Measurements from ENCODE around the gene EIF4G3.

EIF4G3 gene

GRCh38 chr1:21048462-21048861, 128.2 kb downstream of the EIF4G3 start:
- Histone ChIP-seq H3K4me1 (ENCODE audit: low read length) (no peaks in the 10 kb centered on the region), H3K36me3 (replicated peaks; ENCODE audit: insufficient read depth, low read length) (no peaks in the 10 kb centered on the region), H3K9me3 (replicated peaks; ENCODE audit: insufficient read depth, low read length) (no peaks in the 10 kb centered on the region), H3K4me3 (ENCODE audit: low read length) (no peak overlapping the region), H2AFZ (ENCODE audit: low read length) (no peak overlapping the region), H3K27ac (ENCODE audit: low read length) (no peak overlapping the region), H4K20me1 (ENCODE audit: insufficient read depth, low read length) (no peaks in the 10 kb centered on the region), H3K9ac (ENCODE audit: low read length) (no peak overlapping the region), H3F3A (ENCODE audit: insufficient read depth, low read length) (no peaks in the 10 kb centered on the region), H3K27me3 (replicated peaks; ENCODE audit: insufficient read depth, low read length) (no peaks in the 10 kb centered on the region), H3K4me2 (ENCODE audit: low read depth, low read length) (no peak overlapping the region), H3K79me2 (ENCODE audit: low read length) (no peaks in the 10 kb centered on the region), H3K9me2 (replicated peaks; ENCODE audit: insufficient read depth, low read length) (no peaks in the 10 kb centered on the region)
- TF ChIP-seq EZH2 (optimal IDR thresholded peaks at IDR 0.05; ENCODE audit: low read depth, low read length) (no peak), CTCF (IDR thresholded peaks at IDR 0.05; ENCODE audit: low read length) (no peak), EZH2phosphoT487 (IDR thresholded peaks at IDR 0.05; ENCODE audit: low read length) (no peak)
- DNase-seq, result no peak

- TF ChIP-seq EZH2 (optimal IDR thresholded peaks at IDR 0.05; ENCODE audit: low read depth, low read length), result no peak
- TF ChIP-seq EZH2phosphoT487 (IDR thresholded peaks at IDR 0.05; ENCODE audit: low read length), result no peak
- TF ChIP-seq CTCF (IDR thresholded peaks at IDR 0.05; ENCODE audit: low read length), result no peak
- Histone ChIP-seq H3K4me1 (ENCODE audit: low read length) (no peaks in the 10 kb centered on the region), H4K20me1 (ENCODE audit: insufficient read depth, low read length) (no peaks in the 10 kb centered on the region), H3K9me3 (replicated peaks; ENCODE audit: insufficient read depth, low read length) (no peaks in the 10 kb centered on the region), H3K4me3 (ENCODE audit: low read length) (no peak overlapping the region), H3K79me2 (ENCODE audit: low read length) (no peaks in the 10 kb centered on the region), H3K9me2 (replicated peaks; ENCODE audit: insufficient read depth, low read length) (no peaks in the 10 kb centered on the region), H3K27ac (ENCODE audit: low read length) (no peak overlapping the region), H2AFZ (ENCODE audit: low read length) (no peak overlapping the region), H3K36me3 (replicated peaks; ENCODE audit: insufficient read depth, low read length) (no peaks in the 10 kb centered on the region), H3F3A (ENCODE audit: insufficient read depth, low read length) (no peaks in the 10 kb centered on the region), H3K4me2 (ENCODE audit: low read depth, low read length) (no peak overlapping the region), H3K9ac (ENCODE audit: low read length) (no peak overlapping the region), H3K27me3 (replicated peaks; ENCODE audit: insufficient read depth, low read length) (no peaks in the 10 kb centered on the region)
- no peak for DNase-seq
Measured at GRCh38 chr1:21046132-21046531, 130.6 kb downstream of the EIF4G3 start.

GRCh38 chr1:21045351-21045750, 131.3 kb downstream of the EIF4G3 start:
- Histone ChIP-seq H3K4me3 (ENCODE audit: low read length) (no peak overlapping the region), H3K9ac (ENCODE audit: low read length) (no peak overlapping the region), H3K27me3 (replicated peaks; ENCODE audit: insufficient read depth, low read length) (no peaks in the 10 kb centered on the region), H3F3A (ENCODE audit: insufficient read depth, low read length) (no peaks in the 10 kb centered on the region), H3K36me3 (replicated peaks; ENCODE audit: insufficient read depth, low read length) (no peaks in the 10 kb centered on the region), H3K9me2 (replicated peaks; ENCODE audit: insufficient read depth, low read length) (no peaks in the 10 kb centered on the region), H3K4me2 (ENCODE audit: low read depth, low read length) (no peak overlapping the region), H2AFZ (ENCODE audit: low read length) (no peak overlapping the region), H3K27ac (ENCODE audit: low read length) (no peak overlapping the region), H3K79me2 (ENCODE audit: low read length) (no peaks in the 10 kb centered on the region), H3K4me1 (ENCODE audit: low read length) (no peaks in the 10 kb centered on the region), H4K20me1 (ENCODE audit: insufficient read depth, low read length) (no peaks in the 10 kb centered on the region), H3K9me3 (replicated peaks; ENCODE audit: insufficient read depth, low read length) (no peaks in the 10 kb centered on the region)
- TF ChIP-seq EZH2 (optimal IDR thresholded peaks at IDR 0.05; ENCODE audit: low read depth, low read length) (no peak), EZH2phosphoT487 (IDR thresholded peaks at IDR 0.05; ENCODE audit: low read length) (no peak), CTCF (IDR thresholded peaks at IDR 0.05; ENCODE audit: low read length) (no peak)
- no peak for DNase-seq
